Aorta (tissue), 5 donors: ENCODE results near the gene FNDC3B. TPM values are rescaled to one million over a fixed set of nuclear protein-coding genes. Genes with fewer than 3 reads are reported as not detected.
"Not testable (repeated sequence)": the region's sequence is repeated elsewhere in the genome, so short reads cannot be mapped to it uniquely, and the experiment has no call there.

Experiments
- ATAC-seq: fragments of 200-7000 bp; cut with Tn5 transposase; one replicate; pipeline ENCODE4 v1.9.1; 2022; ENCODE audit warnings: moderate library complexity; ENCODE audit not compliant: low FRiP score
- DNase-seq, 2 donors: peaks; one replicate each; pipeline ENCODE4 v3.0.0-alpha.2; 2020
- H3K27ac ChIP-seq, 2 donors: one replicate each; pipeline ENCODE4 v1.5.1; 2013; ENCODE audit warnings: low read length in 2 of 2, mild to moderate bottlenecking in 2 of 2, moderate library complexity in 2 of 2, control low read depth in 1 of 2, inconsistent platforms in 1 of 2, low read depth in 1 of 2
- H3K27me3 ChIP-seq, 2 donors: one replicate each; pipeline ENCODE4 v1.6.1; 2013; ENCODE audit warnings: control low read depth in 1 of 2, low read length in 1 of 2, mild to moderate bottlenecking in 1 of 2, moderate library complexity in 1 of 2; ENCODE audit not compliant: insufficient read depth in 2 of 2, control insufficient read depth in 1 of 2
- H3K36me3 ChIP-seq, 2 donors: one replicate each; pipeline ENCODE4 v1.6.1; 2013; ENCODE audit warnings: control low read depth in 1 of 2, low read length in 1 of 2, mild to moderate bottlenecking in 1 of 2; ENCODE audit not compliant: insufficient read depth in 2 of 2, control insufficient read depth in 1 of 2
- H3K4me1 ChIP-seq, 2 donors: one replicate each; pipeline ENCODE4 v1.6.1; 2013; ENCODE audit warnings: low read length in 2 of 2, control low read depth in 1 of 2, mild to moderate bottlenecking in 1 of 2, moderate library complexity in 1 of 2; ENCODE audit not compliant: insufficient read depth in 2 of 2, control insufficient read depth in 1 of 2
- H3K4me3 ChIP-seq, 2 donors: one replicate each; pipeline ENCODE4 v1.5.1; 2013; ENCODE audit warnings: low read length in 2 of 2, control low read depth in 1 of 2, mild to moderate bottlenecking in 1 of 2
- H3K9me3 ChIP-seq: one replicate; pipeline ENCODE4 v1.6.1; 2013; ENCODE audit warnings: mild to moderate bottlenecking, low read length; ENCODE audit not compliant: control insufficient read depth
- WGBS, 2 donors: extraction: QIAGEN DNeasy Blood & Tissue Kit; methylation state at CpG; one replicate each; pipeline ENCODE4 v1.1.7; 2013; 5-methylcytosine and 5-hydroxymethylcytosine counted together
- intact Hi-C, 2 donors: fragments of 100-400 bp; cut with DNase I; formaldehyde crosslinking; loops; one replicate each; pipeline versions ENCODE4 v1.14.2 to v1.15.0; 2022
- polyA plus RNA-seq, 2 donors: library from polyadenylated mRNA; stranded (reverse); fragments of 200-250 nt; gene quantifications; one replicate each; pipeline ENCODE4 v1.2.3, GENCODE V29; 2013
- total RNA-seq, 2 donors: library from RNA; stranded (reverse); fragmentation: NEBNext Ultra II Directional; extraction: Animal tissue kit (Norgen Biotek cat#: 25700); gene quantifications; one replicate each; pipeline ENCODE4 v1.2.1, GENCODE V29; 2021
- donor health status: healthy with polysubstance abuse.
- donor health status: Bipolar disorder and iron deficiency.
- donor health status: DM: no; HTN: no; CAD: no.
- donor health status: DM: no; HTN: no; CAD: no.
- donor health status: DM: yes; HTN: yes; CAD: no.

The FNDC3B gene
- total and polyA plus RNA-seq, 4 donors = 12.5 to 239 (median 120) TPM

DNA sequence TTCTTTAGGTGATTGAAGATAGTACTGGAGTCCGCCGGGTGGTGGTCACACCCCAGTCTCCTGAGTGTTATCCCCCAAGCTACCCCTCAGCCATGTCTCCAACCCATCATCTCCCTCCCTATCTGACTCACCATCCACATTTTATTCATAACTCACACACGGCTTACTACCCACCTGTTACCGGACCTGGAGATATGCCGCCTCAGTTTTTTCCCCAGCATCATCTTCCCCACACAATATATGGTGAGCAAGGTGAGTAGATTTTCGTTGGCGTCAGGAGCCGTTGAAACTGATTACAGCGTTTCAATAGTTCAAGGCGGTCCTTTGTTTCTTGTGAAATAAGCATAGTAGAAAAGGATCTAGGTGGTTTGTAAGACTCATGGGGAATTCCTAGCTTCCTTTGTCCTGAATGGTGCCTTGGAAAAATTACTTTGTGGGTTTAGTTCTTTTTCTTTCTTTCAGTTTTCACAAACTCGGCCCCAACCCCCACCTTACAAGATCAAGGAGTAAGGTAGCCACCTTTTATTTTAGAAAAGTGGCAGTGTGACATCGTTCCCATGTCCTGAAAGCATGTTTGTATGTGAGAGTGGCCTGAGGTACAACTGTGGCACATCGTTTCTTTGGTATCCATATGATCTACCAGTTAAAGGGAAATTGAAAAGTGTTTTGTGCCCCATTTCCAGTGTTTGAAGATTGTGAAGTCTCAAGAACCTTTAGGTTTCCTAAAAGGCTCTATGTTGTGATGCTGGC lies 208.3 kb downstream of the FNDC3B start:
- DNase-seq (no peak), ATAC-seq (no peak)
- WGBS, 2 donors = 86 to 93% methylated on average over 13 of the region's 13 CpGs
- peaks cover 0 to 2% of the 10 kb centered on the region in 2 donors for H3K4me1 ChIP-seq
- no peaks in the 10 kb centered on the region for H3K27me3 ChIP-seq
- H3K9me3 ChIP-seq = no peaks in the 10 kb centered on the region
- no peak overlapping the region for H3K27ac ChIP-seq
- no peak overlapping the region for H3K4me3 ChIP-seq
- no peaks in the 10 kb centered on the region for H3K36me3 ChIP-seq
- intact Hi-C loops = loop anchor here in 1 of 2 donors (5.0 kb wide), 1 partner anchor 35 kb away; no protein-coding TSS in a partner anchor

DNA sequence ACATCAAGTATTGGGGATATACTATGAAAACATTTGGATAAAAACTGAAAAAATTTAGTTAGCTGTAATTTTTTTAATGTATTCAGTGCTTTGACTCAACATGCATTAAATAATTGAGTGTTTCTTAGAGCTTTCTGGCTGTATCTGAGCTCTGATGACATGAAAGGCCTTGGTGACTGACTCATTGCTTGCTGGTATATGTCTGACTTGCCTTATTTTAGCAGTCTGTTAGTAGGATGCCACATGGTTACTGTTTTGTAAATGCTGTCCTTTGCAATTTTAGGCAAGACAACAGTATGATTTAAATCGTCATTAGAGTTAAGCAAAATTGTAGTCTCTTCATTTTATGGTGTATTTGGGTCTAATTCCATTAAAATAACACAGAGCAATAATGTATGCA lies 209.7 kb downstream of the FNDC3B start:
- WGBS, 2 donors = 55 to 57% methylated on average over 1 of the region's 1 CpG
- DNase-seq (no peak), ATAC-seq (no peak)
- no peaks in the 10 kb centered on the region for H3K9me3 ChIP-seq
- H3K27me3 ChIP-seq = no peaks in the 10 kb centered on the region
- no peak overlapping the region for H3K27ac ChIP-seq
- H3K4me3 ChIP-seq = no peak overlapping the region
- H3K36me3 ChIP-seq = no peaks in the 10 kb centered on the region
- intact Hi-C loops = loop anchor here in 1 of 2 donors (5.0 kb wide), 1 partner anchor 37 kb away; no protein-coding TSS in a partner anchor
- H3K4me1 ChIP-seq = no peaks in the 10 kb centered on the region

- intact Hi-C loops = no loop called here
- 99% methylated on average over 13 of the region's 13 CpGs for WGBS, 2 donors
- DNase-seq (no peak), ATAC-seq (no peak)
- no peaks in the 10 kb centered on the region for H3K36me3 ChIP-seq
- peaks cover 2 to 3% of the 10 kb centered on the region in 2 donors for H3K4me1 ChIP-seq
- H3K27ac ChIP-seq = no peak overlapping the region
- H3K4me3 ChIP-seq = no peak overlapping the region
- no peaks in the 10 kb centered on the region for H3K27me3 ChIP-seq
- H3K9me3 ChIP-seq = no peaks in the 10 kb centered on the region
These were observed 211.8 kb downstream of the FNDC3B start for GRCh38 chr3:172251211-172251610.

DNA sequence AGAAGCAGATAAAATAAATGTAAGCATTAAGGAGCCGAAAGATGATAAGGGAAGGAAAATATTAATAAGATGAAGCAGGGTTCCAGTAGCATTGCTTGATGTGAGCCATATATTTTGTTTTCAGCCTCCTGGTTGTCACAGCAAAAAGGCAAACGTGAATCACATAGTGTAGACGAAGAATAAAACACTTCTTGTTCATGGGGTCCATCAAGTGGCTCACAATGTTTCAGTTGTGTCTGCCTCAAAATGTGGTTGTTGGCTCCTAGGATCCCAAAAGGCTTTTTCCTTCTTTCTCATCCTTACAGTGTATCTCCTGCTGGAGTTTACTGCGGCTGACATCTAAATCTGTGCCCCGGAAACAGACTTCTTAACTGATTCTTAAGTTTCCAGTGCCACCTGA lies 213.8 kb downstream of the FNDC3B start:
- DNase-seq (no peak), ATAC-seq (no peak)
- Histone ChIP-seq H3K27me3 (no peaks in the 10 kb centered on the region), H3K4me3 (no peak overlapping the region), H3K36me3 (no peaks in the 10 kb centered on the region), H3K9me3 (no peaks in the 10 kb centered on the region), H3K27ac (no peak overlapping the region), H3K4me1 (peaks cover 5 to 6% of the 10 kb centered on the region in 2 donors)
- intact Hi-C loops = no loop called here
- WGBS, 2 donors = 74 to 80% methylated on average over 5 of the region's 5 CpGs

GRCh38 chr3:172254542-172254941 lies 215.2 kb downstream of the FNDC3B start:
- no peak overlapping the region for H3K27ac ChIP-seq
- DNase-seq (no peak), ATAC-seq (no peak)
- intact Hi-C loops = no loop called here
- H3K9me3 ChIP-seq = no peaks in the 10 kb centered on the region
- no peak overlapping the region for H3K4me3 ChIP-seq
- no peaks in the 10 kb centered on the region for H3K36me3 ChIP-seq
- H3K4me1 ChIP-seq = peaks cover 9 to 11% of the 10 kb centered on the region in 2 donors
- WGBS, 2 donors = 95 to 100% methylated on average over 1 of the region's 1 CpG
- no peaks in the 10 kb centered on the region for H3K27me3 ChIP-seq

- not testable (repeated sequence) for H3K27me3 ChIP-seq, DNase-seq, H3K4me3 ChIP-seq, ATAC-seq, H3K9me3 ChIP-seq, H3K36me3 ChIP-seq
- peaks cover 11 to 12% of the 10 kb centered on the region in 2 donors for H3K4me1 ChIP-seq
- 91 to 92% methylated on average over 10 of the region's 10 CpGs for WGBS, 2 donors
- peak overlapping the region; percentile 53 to 92 for H3K27ac ChIP-seq
- intact Hi-C loops = loop anchor here (5.0 kb wide), 2 partner anchors 43 to 62 kb away; no protein-coding TSS in a partner anchor
These were observed 215.9 kb downstream of the FNDC3B start for GRCh38 chr3:172255321-172255720.

DNA sequence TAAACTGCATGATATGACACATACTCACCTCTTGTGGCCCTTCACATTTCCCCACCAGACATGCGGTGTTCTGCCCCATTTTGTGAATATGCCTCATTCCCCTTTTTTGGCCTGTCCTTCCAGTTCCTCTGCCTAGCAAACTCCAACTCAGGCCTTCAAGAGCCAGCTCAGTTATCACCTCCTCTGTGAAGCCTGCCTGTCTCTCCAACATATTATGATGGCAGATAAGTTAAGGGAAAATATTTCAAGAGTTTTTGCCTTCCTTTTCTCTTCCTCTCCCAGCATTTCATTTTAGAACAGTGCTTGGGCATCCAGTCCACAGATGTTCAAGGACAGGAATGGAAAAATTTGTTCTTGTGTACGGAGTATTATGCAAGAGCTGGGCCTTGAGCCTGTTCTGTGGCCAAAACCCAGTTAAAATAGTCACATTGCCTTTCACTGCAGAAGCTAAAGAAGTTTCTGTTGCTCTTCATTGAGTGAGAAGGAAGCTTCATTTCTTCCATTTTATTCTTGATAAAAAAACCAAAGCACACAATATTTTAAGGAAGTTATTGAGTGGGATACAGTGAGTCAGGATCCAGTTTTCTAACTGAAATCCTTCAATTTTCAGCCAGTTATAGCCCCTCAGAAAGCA lies 216.8 kb downstream of the FNDC3B start:
- H3K4me1 ChIP-seq = peaks cover 15 to 17% of the 10 kb centered on the region in 2 donors

DNA sequence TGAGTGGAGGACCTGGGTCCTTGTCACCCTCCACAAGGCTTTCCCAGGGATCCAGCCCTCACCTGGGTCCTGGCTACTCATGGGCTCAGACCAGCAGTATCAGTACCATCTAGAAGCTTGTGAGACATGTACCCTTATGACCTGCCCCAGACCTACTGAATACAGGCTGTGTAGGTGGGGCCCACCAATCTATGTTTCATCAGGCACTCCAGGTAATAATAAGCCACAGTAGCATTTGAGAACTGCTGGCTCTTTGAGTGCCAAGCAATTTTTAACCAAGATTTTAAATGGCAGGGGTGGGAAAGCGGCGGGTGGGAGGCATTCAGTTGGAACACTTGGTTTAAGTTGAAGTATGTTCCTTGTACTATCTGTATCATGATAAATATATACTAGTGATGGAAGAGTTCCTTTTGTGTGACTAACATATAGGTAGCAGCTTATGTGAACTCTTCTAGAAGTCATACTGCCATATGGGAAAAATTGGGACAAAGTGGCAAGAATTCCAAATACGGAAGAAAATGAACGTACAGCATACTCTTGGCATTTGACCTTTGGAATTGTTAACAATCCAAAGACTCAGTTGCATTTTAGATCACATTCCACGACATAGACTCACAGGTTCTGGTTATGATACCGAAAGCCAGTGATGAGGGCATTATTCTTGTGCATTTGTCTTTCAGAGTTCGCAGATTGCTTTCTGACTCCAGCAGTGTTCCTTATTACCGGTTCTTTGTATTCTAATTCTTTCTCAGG lies 218.4 kb downstream of the FNDC3B start:
- Histone ChIP-seq H3K27me3 (no peaks in the 10 kb centered on the region), H3K36me3 (no peaks in the 10 kb centered on the region), H3K4me3 (no peak overlapping the region), H3K9me3 (no peaks in the 10 kb centered on the region), H3K4me1 (peaks cover 17 to 29% of the 10 kb centered on the region in 2 donors), H3K27ac (peak overlapping the region; percentile 98 to 100)
- ATAC-seq (no peak), DNase-seq (no peak)
- intact Hi-C loops = loop anchor here (5.0 kb wide), 2 partner anchors 46 to 59 kb away; no protein-coding TSS in a partner anchor
- WGBS, 2 donors = 56 to 65% methylated on average over 8 of the region's 8 CpGs

More for the DNA sequence above, 216.8 kb downstream of the FNDC3B start:
- 37 to 41% methylated on average over 2 of the region's 2 CpGs for WGBS, 2 donors
- intact Hi-C loops = loop anchor here (5.0 kb wide), 2 partner anchors 44 to 61 kb away; no protein-coding TSS in a partner anchor
- no peaks in the 10 kb centered on the region for H3K27me3 ChIP-seq
- H3K27ac ChIP-seq = peak overlapping the region; percentile 53 to 92
- no peak overlapping the region for H3K4me3 ChIP-seq
- H3K36me3 ChIP-seq = no peaks in the 10 kb centered on the region
- DNase-seq (no peak), ATAC-seq (peak; percentile 82)
- H3K9me3 ChIP-seq = no peaks in the 10 kb centered on the region
